Measurements from ENCODE around the gene ABCB9. TPM values are rescaled to one million over a fixed set of nuclear protein-coding genes. Genes with fewer than 3 reads are reported as not detected.
"Not testable (repeated sequence)": the region's sequence is repeated elsewhere in the genome, so short reads cannot be mapped to it uniquely, and the experiment has no call there.

Gene ABCB9
- total RNA-seq, 1 experiment from 2014 or later, result 32.7 TPM

DNA sequence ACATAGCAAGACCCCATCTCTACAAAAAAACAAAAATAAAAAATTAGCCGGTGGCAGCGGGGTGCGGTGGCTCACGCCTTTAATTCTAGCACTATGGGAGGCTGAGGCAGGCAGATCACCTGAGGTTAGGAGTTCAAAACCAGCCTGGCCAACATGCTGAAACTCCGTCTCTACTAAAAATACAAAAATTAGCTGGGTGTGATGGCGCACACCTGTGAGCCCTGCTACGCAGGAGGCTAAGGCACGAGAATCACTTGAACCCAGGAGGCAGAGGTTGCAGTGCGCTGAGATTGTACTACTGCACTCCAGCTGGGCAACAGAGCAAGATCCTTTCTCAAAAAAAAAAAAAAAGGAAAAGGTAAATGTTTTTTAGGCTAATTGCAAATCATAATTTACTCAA lies 73.5 kb downstream of the ABCB9 start:
- CTCF ChIA-PET; BruUV-seq (replicated peaks); H3K9me3 ChIP-seq (ENCODE audit: control insufficient read depth, insufficient read depth, low read depth, low read length); H3K36me3 ChIP-seq (ENCODE audit: control insufficient read depth, insufficient read depth, low read length); H3K27me3 ChIP-seq (ENCODE audit: control insufficient read depth, insufficient read depth, low read length); ATAC-seq; DNase-seq (ENCODE audit: low read depth, low spot score); intact Hi-C loops (cut with micrococcal nuclease; ENCODE audit: unreplicated experiment); in situ Hi-C loops (cut with HindIII; ENCODE audit: low pct_unique_long_range_greater_than_20kb, low sequenced_read_pairs): not testable (repeated sequence)
- Histone ChIP-seq H3K4me1 (ENCODE audit: control insufficient read depth, insufficient read depth, low read length) (peaks cover 48% of the 10 kb centered on the region), H3K4me3 (ENCODE audit: low read depth in 2 of 2, low read length in 2 of 2) (peak overlapping the region; percentile 78 to 91), H3K27ac (ENCODE audit: low read length) (peak overlapping the region; percentile 100)
- POLR2A ChIA-PET, result interaction anchor here (0.9 kb wide), 1 partner anchor 54 kb away, joined by 6 read pairs; no protein-coding TSS in a partner anchor

DNA sequence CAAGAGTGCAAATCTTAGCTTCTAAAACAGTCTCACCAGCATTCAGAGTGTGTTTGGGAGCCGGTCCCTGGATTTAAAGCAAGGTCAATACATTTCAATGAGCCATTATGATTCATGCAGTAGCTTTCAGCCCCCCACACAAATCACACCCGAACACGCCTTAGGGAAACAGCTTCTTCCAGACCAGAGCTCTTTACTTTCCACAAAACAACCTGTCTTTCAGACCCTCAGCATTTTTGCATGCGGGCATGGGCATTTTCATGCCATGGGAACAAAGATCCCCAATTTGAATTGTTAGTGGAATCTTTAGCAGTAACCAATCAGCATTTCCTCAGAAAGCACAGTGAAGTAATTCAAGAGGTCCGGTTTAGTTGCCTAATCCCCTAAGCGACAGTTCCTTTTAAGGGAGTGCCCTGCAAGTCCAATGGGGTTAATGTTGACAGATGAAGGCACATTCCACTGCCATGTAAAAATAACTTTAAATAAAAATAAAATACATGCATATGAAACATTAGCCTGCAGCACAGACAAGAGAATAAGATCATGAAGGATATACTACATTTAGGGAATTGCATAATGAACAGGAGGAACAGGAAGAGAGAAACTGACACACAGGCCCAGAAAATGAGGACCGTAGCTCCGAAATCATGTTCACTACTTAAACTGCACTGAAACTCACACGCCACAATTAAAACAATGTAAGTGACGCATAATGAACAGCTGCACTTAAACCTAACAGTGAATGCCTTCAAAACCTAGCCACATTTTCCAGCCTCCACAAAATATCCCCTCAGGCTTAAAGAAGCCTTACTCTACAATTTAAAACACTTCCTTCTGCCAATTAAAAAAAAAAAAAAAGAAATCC lies 74.4 kb downstream of the ABCB9 start:
- H3K27ac ChIP-seq (ENCODE audit: low read length), result peak overlapping the region; percentile 100
- no peak for ATAC-seq
- H3K9me3 ChIP-seq (ENCODE audit: control insufficient read depth, insufficient read depth, low read depth, low read length), result no peaks in the 10 kb centered on the region
- no TSS peak for BruUV-seq (replicated peaks)
- no peak for TF ChIP-seq TCF7L2 (IDR thresholded peaks at IDR 0.05; ENCODE audit: low read depth, low read length)
- TF ChIP-seq, protein P1, sequence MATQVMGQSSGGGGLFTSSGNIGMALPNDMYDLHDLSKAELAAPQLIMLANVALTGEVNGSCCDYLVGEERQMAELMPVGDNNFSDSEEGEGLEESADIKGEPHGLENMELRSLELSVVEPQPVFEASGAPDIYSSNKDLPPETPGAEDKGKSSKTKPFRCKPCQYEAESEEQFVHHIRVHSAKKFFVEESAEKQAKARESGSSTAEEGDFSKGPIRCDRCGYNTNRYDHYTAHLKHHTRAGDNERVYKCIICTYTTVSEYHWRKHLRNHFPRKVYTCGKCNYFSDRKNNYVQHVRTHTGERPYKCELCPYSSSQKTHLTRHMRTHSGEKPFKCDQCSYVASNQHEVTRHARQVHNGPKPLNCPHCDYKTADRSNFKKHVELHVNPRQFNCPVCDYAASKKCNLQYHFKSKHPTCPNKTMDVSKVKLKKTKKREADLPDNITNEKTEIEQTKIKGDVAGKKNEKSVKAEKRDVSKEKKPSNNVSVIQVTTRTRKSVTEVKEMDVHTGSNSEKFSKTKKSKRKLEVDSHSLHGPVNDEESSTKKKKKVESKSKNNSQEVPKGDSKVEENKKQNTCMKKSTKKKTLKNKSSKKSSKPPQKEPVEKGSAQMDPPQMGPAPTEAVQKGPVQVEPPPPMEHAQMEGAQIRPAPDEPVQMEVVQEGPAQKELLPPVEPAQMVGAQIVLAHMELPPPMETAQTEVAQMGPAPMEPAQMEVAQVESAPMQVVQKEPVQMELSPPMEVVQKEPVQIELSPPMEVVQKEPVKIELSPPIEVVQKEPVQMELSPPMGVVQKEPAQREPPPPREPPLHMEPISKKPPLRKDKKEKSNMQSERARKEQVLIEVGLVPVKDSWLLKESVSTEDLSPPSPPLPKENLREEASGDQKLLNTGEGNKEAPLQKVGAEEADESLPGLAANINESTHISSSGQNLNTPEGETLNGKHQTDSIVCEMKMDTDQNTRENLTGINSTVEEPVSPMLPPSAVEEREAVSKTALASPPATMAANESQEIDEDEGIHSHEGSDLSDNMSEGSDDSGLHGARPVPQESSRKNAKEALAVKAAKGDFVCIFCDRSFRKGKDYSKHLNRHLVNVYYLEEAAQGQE (IDR thresholded peaks at IDR 0.05; ENCODE audit: insufficient read depth in 1 of 2, low read depth in 2 of 2, low read length in 1 of 2), result no peak
- TF ChIP-seq, protein P2, sequence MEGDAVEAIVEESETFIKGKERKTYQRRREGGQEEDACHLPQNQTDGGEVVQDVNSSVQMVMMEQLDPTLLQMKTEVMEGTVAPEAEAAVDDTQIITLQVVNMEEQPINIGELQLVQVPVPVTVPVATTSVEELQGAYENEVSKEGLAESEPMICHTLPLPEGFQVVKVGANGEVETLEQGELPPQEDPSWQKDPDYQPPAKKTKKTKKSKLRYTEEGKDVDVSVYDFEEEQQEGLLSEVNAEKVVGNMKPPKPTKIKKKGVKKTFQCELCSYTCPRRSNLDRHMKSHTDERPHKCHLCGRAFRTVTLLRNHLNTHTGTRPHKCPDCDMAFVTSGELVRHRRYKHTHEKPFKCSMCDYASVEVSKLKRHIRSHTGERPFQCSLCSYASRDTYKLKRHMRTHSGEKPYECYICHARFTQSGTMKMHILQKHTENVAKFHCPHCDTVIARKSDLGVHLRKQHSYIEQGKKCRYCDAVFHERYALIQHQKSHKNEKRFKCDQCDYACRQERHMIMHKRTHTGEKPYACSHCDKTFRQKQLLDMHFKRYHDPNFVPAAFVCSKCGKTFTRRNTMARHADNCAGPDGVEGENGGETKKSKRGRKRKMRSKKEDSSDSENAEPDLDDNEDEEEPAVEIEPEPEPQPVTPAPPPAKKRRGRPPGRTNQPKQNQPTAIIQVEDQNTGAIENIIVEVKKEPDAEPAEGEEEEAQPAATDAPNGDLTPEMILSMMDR (IDR thresholded peaks at IDR 0.05), result no peak
- intact Hi-C loops (cut with micrococcal nuclease; ENCODE audit: unreplicated experiment) (no loop called here), in situ Hi-C loops (cut with HindIII; ENCODE audit: low pct_unique_long_range_greater_than_20kb, low sequenced_read_pairs) (no loop called here)
- DNase-seq (ENCODE audit: low read depth, low spot score), result no peak
- peaks cover 2% of the 10 kb centered on the region for H3K36me3 ChIP-seq (ENCODE audit: control insufficient read depth, insufficient read depth, low read length)
- POLR2A ChIA-PET, result interaction anchor here (0.6 to 0.7 kb wide), 2 partner anchors 35 to 60 kb away, joined by 3 to 5 read pairs; no protein-coding TSS in a partner anchor
- peak overlapping the region; percentile 78 to 91 for H3K4me3 ChIP-seq (ENCODE audit: low read depth in 2 of 2, low read length in 2 of 2)
- no peaks in the 10 kb centered on the region for H3K27me3 ChIP-seq (ENCODE audit: control insufficient read depth, insufficient read depth, low read length)
- peaks cover 56% of the 10 kb centered on the region for H3K4me1 ChIP-seq (ENCODE audit: control insufficient read depth, insufficient read depth, low read length)
- CTCF ChIA-PET, result interaction anchor here (0.5 to 0.6 kb wide), 3 partner anchors 22 to 61 kb away, joined by 3 to 6 read pairs (median 4); no protein-coding TSS in a partner anchor

DNA sequence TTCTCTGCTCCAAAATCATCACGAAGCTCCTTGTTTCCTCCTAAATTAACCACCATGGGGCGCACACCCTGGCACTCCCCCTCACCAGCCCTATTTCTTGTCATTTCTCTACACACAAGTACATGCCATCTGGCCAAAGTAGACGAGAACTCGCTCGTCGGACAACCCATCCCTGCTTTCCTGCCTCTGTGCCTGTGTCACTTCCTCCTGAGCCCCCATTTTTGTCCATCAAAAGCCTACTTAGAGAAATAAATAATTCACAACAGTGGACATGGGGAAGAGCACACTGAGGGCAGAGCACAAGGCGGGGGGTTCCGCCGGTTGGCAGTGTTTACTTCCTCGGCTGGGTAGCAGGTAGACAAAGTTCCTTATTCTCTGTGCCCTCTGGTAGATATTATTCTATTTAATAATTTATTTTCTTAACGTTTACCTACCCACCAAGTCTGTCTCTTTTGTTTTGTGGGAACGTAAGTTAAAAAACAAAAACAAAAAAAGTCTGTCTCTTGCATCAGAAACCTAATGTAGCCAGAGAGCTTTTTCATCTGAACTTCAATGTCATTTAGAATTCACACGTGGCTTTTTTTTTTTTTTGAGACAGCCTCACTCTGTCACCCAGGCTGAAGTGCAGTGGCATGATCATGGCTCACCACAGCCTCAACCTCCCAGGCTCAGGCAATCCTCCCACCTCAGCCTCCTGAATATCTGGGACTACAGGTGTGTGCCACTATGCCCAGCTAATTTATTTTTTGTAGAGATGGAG lies 76.3 kb downstream of the ABCB9 start:
- DNase-seq (ENCODE audit: low read depth, low spot score), result no peak
- POLR2A ChIA-PET, result interaction anchor here (0.6 kb wide), 1 partner anchor 10 kb away, joined by 3 read pairs; no protein-coding TSS in a partner anchor
- no TSS peak for BruUV-seq (replicated peaks)

More for the DNA sequence above, 76.3 kb downstream of the ABCB9 start:
- Histone ChIP-seq H3K27ac (ENCODE audit: low read length) (peak overlapping the region; percentile 100), H3K4me1 (ENCODE audit: control insufficient read depth, insufficient read depth, low read length) (peaks cover 71% of the 10 kb centered on the region), H3K36me3 (ENCODE audit: control insufficient read depth, insufficient read depth, low read length) (peaks cover 2% of the 10 kb centered on the region), H3K9me3 (ENCODE audit: control insufficient read depth, insufficient read depth, low read depth, low read length) (no peaks in the 10 kb centered on the region), H3K4me3 (ENCODE audit: low read depth in 2 of 2, low read length in 2 of 2) (peak overlapping the region; percentile 18 to 91; a peak in 3 of 4 replicates), H3K27me3 (ENCODE audit: control insufficient read depth, insufficient read depth, low read length) (no peaks in the 10 kb centered on the region)
- CTCF ChIA-PET, result interaction anchor here (0.6 to 1.6 kb wide), 3 partner anchors 29 to 97 kb away, joined by 3 to 7 read pairs (median 3); no protein-coding TSS in a partner anchor
- ATAC-seq, result no peak
- TF ChIP-seq, protein P1 (IDR thresholded peaks at IDR 0.05; ENCODE audit: insufficient read depth in 1 of 2, low read depth in 2 of 2, low read length in 1 of 2), result no peak
- TF ChIP-seq SIN3A (IDR thresholded peaks at IDR 0.05; ENCODE audit: borderline replicate concordance, insufficient read depth, low read depth, low read length) (no peak), POLR2AphosphoS5 (IDR thresholded peaks at IDR 0.05; ENCODE audit: low read depth, low read length) (no peak)
- TF ChIP-seq, protein P2 (IDR thresholded peaks at IDR 0.05), result peak; percentile 27
- intact Hi-C loops (cut with micrococcal nuclease; ENCODE audit: unreplicated experiment) (no loop called here), in situ Hi-C loops (cut with HindIII; ENCODE audit: low pct_unique_long_range_greater_than_20kb, low sequenced_read_pairs) (no loop called here)
